Lower leg skin (tissue), 3 donors: ENCODE results near the gene LCE4A.

ENCODE experiments used
- CTCF ChIP-seq, 3 donors: fragments of 450-650 bp; IDR thresholded peaks; one replicate each; pipeline ENCODE4 v1.5.1; 2016; ENCODE audit warnings: antibody characterized with exemption in 3 of 3, mild to moderate bottlenecking in 3 of 3, moderate library complexity in 2 of 3
- POLR2A ChIP-seq, 2 donors: fragments of 450-650 bp; IDR thresholded peaks; one replicate each; pipeline ENCODE4 v1.6.1; 2016 to 2017; ENCODE audit warnings: antibody characterized with exemption in 2 of 2, mild to moderate bottlenecking in 1 of 2, moderate library complexity in 1 of 2

- TF ChIP-seq CTCF (IDR thresholded peaks at IDR 0.05): no peak
- no peak for TF ChIP-seq POLR2A (IDR thresholded peaks at IDR 0.05)
These were observed 10.3 kb downstream of the LCE4A start for GRCh38 chr1:152718238-152718637.
